Glutamatergic neuron (in vitro differentiated cells): Measurements from ENCODE around the gene LRP1B. TPM values are rescaled to one million over a fixed set of nuclear protein-coding genes. Genes with fewer than 3 reads are reported as not detected.

ENCODE experiments used
- DNase-seq: peaks from one replicate; pipeline ENCODE4 v3.0.0; 2022
- H3K27ac Mint-ChIP-seq: one replicate; pipeline ENCODE4 v1.8.0; 2020; ENCODE audit warnings: mild to moderate bottlenecking, mixed read lengths, inconsistent platforms; ENCODE audit not compliant: unreplicated experiment
- H3K27me3 Mint-ChIP-seq: one replicate; pipeline ENCODE4 v1.8.0; 2020; ENCODE audit warnings: mild to moderate bottlenecking, moderate library complexity, mixed read lengths, inconsistent platforms; ENCODE audit not compliant: unreplicated experiment
- H3K36me3 Mint-ChIP-seq: one replicate; pipeline ENCODE4 v1.8.0; 2020; ENCODE audit warnings: mild to moderate bottlenecking, mixed read lengths, inconsistent platforms; ENCODE audit not compliant: unreplicated experiment
- H3K4me1 Mint-ChIP-seq: one replicate; pipeline ENCODE4 v1.8.0; 2020; ENCODE audit warnings: mild to moderate bottlenecking, low read depth, mixed read lengths, inconsistent platforms; ENCODE audit not compliant: unreplicated experiment
- H3K4me3 Mint-ChIP-seq: one replicate; pipeline ENCODE4 v1.8.0; 2020; ENCODE audit warnings: mild to moderate bottlenecking, mixed read lengths, inconsistent platforms; ENCODE audit not compliant: unreplicated experiment
- H3K9me3 Mint-ChIP-seq: one replicate; pipeline ENCODE4 v1.8.0; 2020; ENCODE audit warnings: mild to moderate bottlenecking, moderate library complexity, mixed read lengths, inconsistent platforms; ENCODE audit not compliant: unreplicated experiment
- total RNA-seq: library from RNA; stranded (reverse); fragmentation: NEBNext Ultra II Directional; extraction: Animal tissue kit (Norgen Biotek cat#: 25700); gene quantifications from one replicate; pipeline ENCODE4 v1.2.1, GENCODE V29; 2021; ENCODE audit not compliant: unreplicated experiment
- TF ChIP-seq, protein P1 (sequence below): fragments of 200-600 bp; sonication (generic); IDR thresholded peaks from one replicate; pipeline ENCODE4 v1.5.0; 2021; ENCODE audit not compliant: partially characterized antibody, unreplicated experiment

LRP1B gene
- total RNA-seq, 1 donor from 2014 or later = 28.7 TPM

DNA sequence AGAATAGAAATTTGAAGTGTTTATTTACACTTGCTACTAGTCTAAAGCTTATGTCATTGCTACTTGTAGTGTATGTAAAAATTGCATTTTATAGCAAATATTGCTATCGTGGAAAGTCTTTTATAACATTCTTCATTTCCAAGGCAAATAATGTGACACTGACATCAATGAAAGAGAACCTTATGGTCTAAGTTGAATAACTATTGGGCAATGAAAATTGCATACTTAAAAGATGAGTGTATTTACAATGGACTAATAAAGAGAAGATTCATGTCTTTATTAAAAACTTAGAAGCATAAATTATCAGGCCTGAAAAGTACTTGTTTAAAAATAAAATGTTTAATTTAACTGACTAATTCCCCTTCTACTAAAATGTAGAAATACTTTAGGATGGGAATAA is 82.2 kb downstream of the LRP1B start:
- Mint-ChIP-seq H3K4me1 (peaks cover 38% of the 10 kb centered on the region), H3K4me3 (no peak overlapping the region), H3K27me3 (no peaks in the 10 kb centered on the region), H3K27ac (peak overlapping the region; percentile 93), H3K36me3 (no peaks in the 10 kb centered on the region), H3K9me3 (peaks cover 2% of the 10 kb centered on the region)
- no peak for DNase-seq
- TF ChIP-seq, protein P1, sequence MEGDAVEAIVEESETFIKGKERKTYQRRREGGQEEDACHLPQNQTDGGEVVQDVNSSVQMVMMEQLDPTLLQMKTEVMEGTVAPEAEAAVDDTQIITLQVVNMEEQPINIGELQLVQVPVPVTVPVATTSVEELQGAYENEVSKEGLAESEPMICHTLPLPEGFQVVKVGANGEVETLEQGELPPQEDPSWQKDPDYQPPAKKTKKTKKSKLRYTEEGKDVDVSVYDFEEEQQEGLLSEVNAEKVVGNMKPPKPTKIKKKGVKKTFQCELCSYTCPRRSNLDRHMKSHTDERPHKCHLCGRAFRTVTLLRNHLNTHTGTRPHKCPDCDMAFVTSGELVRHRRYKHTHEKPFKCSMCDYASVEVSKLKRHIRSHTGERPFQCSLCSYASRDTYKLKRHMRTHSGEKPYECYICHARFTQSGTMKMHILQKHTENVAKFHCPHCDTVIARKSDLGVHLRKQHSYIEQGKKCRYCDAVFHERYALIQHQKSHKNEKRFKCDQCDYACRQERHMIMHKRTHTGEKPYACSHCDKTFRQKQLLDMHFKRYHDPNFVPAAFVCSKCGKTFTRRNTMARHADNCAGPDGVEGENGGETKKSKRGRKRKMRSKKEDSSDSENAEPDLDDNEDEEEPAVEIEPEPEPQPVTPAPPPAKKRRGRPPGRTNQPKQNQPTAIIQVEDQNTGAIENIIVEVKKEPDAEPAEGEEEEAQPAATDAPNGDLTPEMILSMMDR = no peak

DNA sequence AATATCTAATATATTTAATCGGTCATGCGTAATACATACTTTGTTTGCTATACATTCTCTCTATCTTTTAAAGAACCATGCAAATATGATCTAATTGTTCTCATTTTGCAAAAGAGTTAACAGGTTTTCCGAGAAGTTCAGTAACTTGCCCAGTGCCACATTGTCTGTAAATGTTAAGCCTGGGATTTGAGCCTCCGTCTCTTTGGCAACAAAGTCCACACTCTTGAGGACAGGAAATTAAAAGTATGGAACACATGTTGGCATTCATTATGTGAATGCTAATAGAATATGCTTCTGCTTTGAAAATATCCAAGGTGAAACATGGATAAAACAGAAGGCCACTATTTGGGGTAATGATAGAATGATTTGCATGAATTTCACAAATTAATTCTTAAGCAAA is 85.2 kb downstream of the LRP1B start:
- Mint-ChIP-seq H3K27ac (no peak overlapping the region), H3K4me3 (no peak overlapping the region)

GRCh38 chr2:142044197-142044596 is 86.6 kb downstream of the LRP1B start:
- Mint-ChIP-seq H3K4me3 (no peak overlapping the region), H3K36me3 (no peaks in the 10 kb centered on the region), H3K27ac (no peak overlapping the region), H3K9me3 (peaks cover 2% of the 10 kb centered on the region), H3K4me1 (peaks cover 38% of the 10 kb centered on the region), H3K27me3 (no peaks in the 10 kb centered on the region)
- TF ChIP-seq, protein P1 = no peak
- DNase-seq = no peak

More for the DNA sequence above, 85.2 kb downstream of the LRP1B start:
- Mint-ChIP-seq H3K27me3 (no peaks in the 10 kb centered on the region), H3K36me3 (no peaks in the 10 kb centered on the region), H3K4me1 (peaks cover 35% of the 10 kb centered on the region), H3K9me3 (peaks cover 2% of the 10 kb centered on the region)
- DNase-seq = no peak
- TF ChIP-seq, protein P1 = no peak

- Mint-ChIP-seq H3K4me3 (no peak overlapping the region), H3K27me3 (no peaks in the 10 kb centered on the region)
Measured at GRCh38 chr2:142042536-142043199, 88.1 kb downstream of the LRP1B start.

DNA sequence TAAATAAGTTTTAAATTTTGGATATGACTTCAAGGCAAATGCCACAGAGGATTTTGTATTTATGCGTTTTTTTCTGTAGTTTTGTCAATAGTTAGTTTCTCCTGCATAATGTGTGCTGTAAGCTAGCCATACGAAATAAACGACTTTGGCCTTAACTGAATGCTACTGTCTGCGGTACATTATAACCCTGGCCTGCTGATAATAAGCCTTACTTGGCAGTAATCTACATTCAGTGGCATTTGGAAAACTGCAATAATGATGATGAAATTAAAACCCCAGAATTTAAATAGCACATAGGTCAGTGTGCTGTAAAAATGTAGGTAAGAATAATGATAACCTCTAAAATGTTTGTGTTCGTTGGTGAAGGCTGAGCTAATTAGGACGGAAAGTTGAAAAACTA is 88.8 kb downstream of the LRP1B start:
- DNase-seq = no peak
- no peak overlapping the region for H3K4me3 Mint-ChIP-seq
- H3K9me3 Mint-ChIP-seq = peaks cover 3% of the 10 kb centered on the region
- H3K27ac Mint-ChIP-seq = no peak overlapping the region
- no peaks in the 10 kb centered on the region for H3K36me3 Mint-ChIP-seq
- TF ChIP-seq, protein P1 = no peak
- no peaks in the 10 kb centered on the region for H3K27me3 Mint-ChIP-seq
- H3K4me1 Mint-ChIP-seq = peaks cover 45% of the 10 kb centered on the region

More at GRCh38 chr2:142042536-142043199, 88.1 kb downstream of the LRP1B start:
- TF ChIP-seq, protein P1 = no peak
- H3K27ac Mint-ChIP-seq = no peak overlapping the region
- no peak for DNase-seq
- peaks cover 46% of the 10 kb centered on the region for H3K4me1 Mint-ChIP-seq
- no peaks in the 10 kb centered on the region for H3K9me3 Mint-ChIP-seq
- H3K36me3 Mint-ChIP-seq = no peaks in the 10 kb centered on the region
